HepG2 (cell line): ENCODE results near the gene CISTR. TPM values are rescaled to one million over a fixed set of nuclear protein-coding genes. Genes with fewer than 3 reads are reported as not detected.

ENCODE experiments used
- FOXO4 ChIP-seq: sonication (generic); formaldehyde crosslinking; conservative IDR thresholded peaks from 2 replicates; pipeline ENCODE4 v1.8.1; 2023; ENCODE audit warnings: missing genetic modification reagents
- JARID2 ChIP-seq: sonication (generic); formaldehyde crosslinking; IDR thresholded peaks from 2 replicates; pipeline ENCODE4 v1.8.1; 2023; ENCODE audit warnings: missing genetic modification reagents, inconsistent platforms; ENCODE audit not compliant: insufficient replicate concordance
- KAT8 ChIP-seq: IDR thresholded peaks from 2 replicates; pipeline ENCODE4 v1.6.1; 2016; ENCODE audit warnings: missing genetic modification reagents, missing compliant biosample characterization
- POLR2G ChIP-seq: fragments of 200-400 bp; formaldehyde crosslinking; IDR thresholded peaks from 2 replicates; pipeline ENCODE4 v1.6.1; 2018; ENCODE audit warnings: mild to moderate bottlenecking, low read depth, low read length, moderate library complexity
- ZNF317 ChIP-seq: sonication (generic); formaldehyde crosslinking; IDR thresholded peaks from 2 replicates; pipeline ENCODE4 v1.5.0; 2020; ENCODE audit warnings: mild to moderate bottlenecking, missing genetic modification reagents
- ZNF549 ChIP-seq: sonication (generic); formaldehyde crosslinking; IDR thresholded peaks from 2 replicates; pipeline ENCODE4 v1.5.0; 2020; ENCODE audit warnings: missing genetic modification reagents
- ZNF672 ChIP-seq: sonication (generic); formaldehyde crosslinking; IDR thresholded peaks from 2 replicates; pipeline ENCODE4 v1.8.1; 2022; ENCODE audit warnings: missing genetic modification reagents
- ZNF740 ChIP-seq: sonication (generic); formaldehyde crosslinking; IDR thresholded peaks from 2 replicates; pipeline ENCODE4 v1.4.0; 2020; ENCODE audit warnings: missing genetic modification reagents
- ZNF788 ChIP-seq: sonication (generic); formaldehyde crosslinking; IDR thresholded peaks from 2 replicates; pipeline ENCODE4 v1.5.0; 2020; ENCODE audit warnings: mild to moderate bottlenecking, missing genetic modification reagents, borderline replicate concordance
- polyA plus RNA-seq, 8 experiments: library from polyadenylated mRNA; depleted of rRNA in 3 of 8; stranded (reverse) in 7 of 8; unstranded in 1 of 8; fragments of >200 nt; fragmentation: Illumina TruSeq in 4 of 8; extraction: Trizol in 4 of 8; gene quantifications; 2 replicates each; pipeline versions ENCODE4 v1.2.1 to v1.2.3, GENCODE V29; 2011 to 2016; ENCODE audit warnings: low read depth in 4 of 8, missing spikeins in 1 of 8, mixed read lengths in 1 of 8; ENCODE audit not compliant: insufficient read depth in 1 of 8
- total RNA-seq, 5 experiments: library from RNA; depleted of rRNA; stranded (reverse); fragments of >200 nt; fragmentation: Illumina TruSeq; extraction: Trizol; gene quantifications; 2 replicates each; pipeline ENCODE4 v1.2.3, GENCODE V29; 2016; ENCODE audit warnings: low read depth in 1 of 5
- TF ChIP-seq, protein P1 (sequence below), 2 experiments: IDR thresholded peaks; 2 replicates each; pipeline ENCODE4 v1.6.1; 2011 to 2012; ENCODE audit warnings: low read length in 2 of 2, borderline replicate concordance in 1 of 2, low read depth in 1 of 2, mild to moderate bottlenecking in 1 of 2, moderate library complexity in 1 of 2
- TF ChIP-seq, protein P2 (sequence below): sonication (generic); formaldehyde crosslinking; IDR thresholded peaks from 2 replicates; pipeline ENCODE4 v1.4.0; 2020; ENCODE audit warnings: missing genetic modification reagents, mild to moderate bottlenecking, borderline replicate concordance
- TF ChIP-seq, protein P3 (sequence below): sonication (generic); formaldehyde crosslinking; conservative IDR thresholded peaks from 2 replicates; pipeline ENCODE4 v1.8.0; 2022; ENCODE audit warnings: mild to moderate bottlenecking, moderate library complexity, missing genetic modification reagents

Gene CISTR
- total and polyA plus RNA-seq, 2 of the 13 experiments (the other 11 are each of a cell fraction or from before 2014, with no cell fraction given) = not detected

GRCh38 chr12:53720946-53721345, 30.8 kb downstream of the CISTR start (continued):
- TF ChIP-seq ZNF788 (no peak), KAT8 (CRISPR knock-in tag) (no peak), ZNF672 (CRISPR knock-in tag) (no peak), ZNF317 (CRISPR knock-in tag) (no peak), FOXO4 (CRISPR knock-in tag) (no peak), ZNF740 (no peak), JARID2 (CRISPR knock-in tag) (no peak), POLR2G (no peak), ZNF549 (CRISPR knock-in tag) (no peak)
- TF ChIP-seq, protein P1, sequence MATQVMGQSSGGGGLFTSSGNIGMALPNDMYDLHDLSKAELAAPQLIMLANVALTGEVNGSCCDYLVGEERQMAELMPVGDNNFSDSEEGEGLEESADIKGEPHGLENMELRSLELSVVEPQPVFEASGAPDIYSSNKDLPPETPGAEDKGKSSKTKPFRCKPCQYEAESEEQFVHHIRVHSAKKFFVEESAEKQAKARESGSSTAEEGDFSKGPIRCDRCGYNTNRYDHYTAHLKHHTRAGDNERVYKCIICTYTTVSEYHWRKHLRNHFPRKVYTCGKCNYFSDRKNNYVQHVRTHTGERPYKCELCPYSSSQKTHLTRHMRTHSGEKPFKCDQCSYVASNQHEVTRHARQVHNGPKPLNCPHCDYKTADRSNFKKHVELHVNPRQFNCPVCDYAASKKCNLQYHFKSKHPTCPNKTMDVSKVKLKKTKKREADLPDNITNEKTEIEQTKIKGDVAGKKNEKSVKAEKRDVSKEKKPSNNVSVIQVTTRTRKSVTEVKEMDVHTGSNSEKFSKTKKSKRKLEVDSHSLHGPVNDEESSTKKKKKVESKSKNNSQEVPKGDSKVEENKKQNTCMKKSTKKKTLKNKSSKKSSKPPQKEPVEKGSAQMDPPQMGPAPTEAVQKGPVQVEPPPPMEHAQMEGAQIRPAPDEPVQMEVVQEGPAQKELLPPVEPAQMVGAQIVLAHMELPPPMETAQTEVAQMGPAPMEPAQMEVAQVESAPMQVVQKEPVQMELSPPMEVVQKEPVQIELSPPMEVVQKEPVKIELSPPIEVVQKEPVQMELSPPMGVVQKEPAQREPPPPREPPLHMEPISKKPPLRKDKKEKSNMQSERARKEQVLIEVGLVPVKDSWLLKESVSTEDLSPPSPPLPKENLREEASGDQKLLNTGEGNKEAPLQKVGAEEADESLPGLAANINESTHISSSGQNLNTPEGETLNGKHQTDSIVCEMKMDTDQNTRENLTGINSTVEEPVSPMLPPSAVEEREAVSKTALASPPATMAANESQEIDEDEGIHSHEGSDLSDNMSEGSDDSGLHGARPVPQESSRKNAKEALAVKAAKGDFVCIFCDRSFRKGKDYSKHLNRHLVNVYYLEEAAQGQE (IDR thresholded peaks at IDR 0.05; ENCODE audit: borderline replicate concordance in 1 of 2, low read depth in 1 of 2, low read length in 2 of 2) = no peak
- TF ChIP-seq, protein P2, sequence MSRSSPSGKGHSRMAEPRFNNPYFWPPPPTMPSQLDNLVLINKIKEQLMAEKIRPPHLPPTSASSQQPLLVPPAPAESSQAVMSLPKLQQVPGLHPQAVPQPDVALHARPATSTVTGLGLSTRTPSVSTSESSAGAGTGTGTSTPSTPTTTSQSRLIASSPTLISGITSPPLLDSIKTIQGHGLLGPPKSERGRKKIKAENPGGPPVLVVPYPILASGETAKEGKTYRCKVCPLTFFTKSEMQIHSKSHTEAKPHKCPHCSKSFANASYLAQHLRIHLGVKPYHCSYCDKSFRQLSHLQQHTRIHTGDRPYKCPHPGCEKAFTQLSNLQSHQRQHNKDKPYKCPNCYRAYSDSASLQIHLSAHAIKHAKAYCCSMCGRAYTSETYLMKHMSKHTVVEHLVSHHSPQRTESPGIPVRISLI (CRISPR knock-in tag) = no peak
- TF ChIP-seq, protein P3, sequence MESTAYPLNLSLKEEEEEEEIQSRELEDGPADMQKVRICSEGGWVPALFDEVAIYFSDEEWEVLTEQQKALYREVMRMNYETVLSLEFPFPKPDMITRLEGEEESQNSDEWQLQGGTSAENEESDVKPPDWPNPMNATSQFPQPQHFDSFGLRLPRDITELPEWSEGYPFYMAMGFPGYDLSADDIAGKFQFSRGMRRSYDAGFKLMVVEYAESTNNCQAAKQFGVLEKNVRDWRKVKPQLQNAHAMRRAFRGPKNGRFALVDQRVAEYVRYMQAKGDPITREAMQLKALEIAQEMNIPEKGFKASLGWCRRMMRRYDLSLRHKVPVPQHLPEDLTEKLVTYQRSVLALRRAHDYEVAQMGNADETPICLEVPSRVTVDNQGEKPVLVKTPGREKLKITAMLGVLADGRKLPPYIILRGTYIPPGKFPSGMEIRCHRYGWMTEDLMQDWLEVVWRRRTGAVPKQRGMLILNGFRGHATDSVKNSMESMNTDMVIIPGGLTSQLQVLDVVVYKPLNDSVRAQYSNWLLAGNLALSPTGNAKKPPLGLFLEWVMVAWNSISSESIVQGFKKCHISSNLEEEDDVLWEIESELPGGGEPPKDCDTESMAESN (CRISPR knock-in tag) = no peak
- TF ChIP-seq, all 625 proteins: peak for 0
